ENCODE data around the gene DNAJC13. TPM values are rescaled to one million over a fixed set of nuclear protein-coding genes. Genes with fewer than 3 reads are reported as not detected.

The DNAJC13 gene
- total RNA-seq, 1 experiment from 2014 or later = 28.5 TPM

DNA sequence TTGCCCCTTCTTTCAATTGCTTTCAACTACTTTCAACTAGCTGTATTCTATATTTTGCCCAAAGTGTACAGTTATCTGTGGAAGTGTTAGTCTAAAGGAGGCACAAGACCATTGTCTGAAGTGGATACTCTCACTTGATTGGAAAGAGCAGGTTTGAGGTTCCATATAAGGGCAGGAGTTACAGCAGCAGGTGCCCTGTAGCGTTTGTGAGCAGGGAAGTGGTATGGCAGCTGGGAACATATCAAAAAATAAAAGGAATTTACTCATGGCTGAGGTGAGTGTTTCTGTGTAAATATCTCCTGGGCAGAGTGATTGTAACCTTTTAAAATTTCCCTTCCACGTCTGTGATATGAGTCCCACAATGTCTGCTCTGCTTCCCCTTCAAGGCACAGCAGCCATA lies 38.5 kb upstream of the DNAJC13 start:
- peaks cover 64% of the 10 kb centered on the region for H3K4me1 Mint-ChIP-seq
- CTCF ChIA-PET = no interaction called here
- POLR2A ChIA-PET = no interaction called here
- no peak for ATAC-seq
- peak overlapping the region; percentile 38 for H3K4me3 Mint-ChIP-seq
- no peaks in the 10 kb centered on the region for H3K27me3 Mint-ChIP-seq (ENCODE audit: low read depth)
- peaks cover 18% of the 10 kb centered on the region for H3K9me3 Mint-ChIP-seq
- H3K36me3 Mint-ChIP-seq = peaks cover 27% of the 10 kb centered on the region
- no peak for TF ChIP-seq ATF1 (CRISPR knock-in tag; IDR thresholded peaks at IDR 0.05)
- no peak for TF ChIP-seq ETV6 (CRISPR knock-in tag; IDR thresholded peaks at IDR 0.05)
- no peak for TF ChIP-seq KAT7 (CRISPR knock-in tag; IDR thresholded peaks at IDR 0.05; ENCODE audit: borderline replicate concordance)
- TF ChIP-seq, protein P1, sequence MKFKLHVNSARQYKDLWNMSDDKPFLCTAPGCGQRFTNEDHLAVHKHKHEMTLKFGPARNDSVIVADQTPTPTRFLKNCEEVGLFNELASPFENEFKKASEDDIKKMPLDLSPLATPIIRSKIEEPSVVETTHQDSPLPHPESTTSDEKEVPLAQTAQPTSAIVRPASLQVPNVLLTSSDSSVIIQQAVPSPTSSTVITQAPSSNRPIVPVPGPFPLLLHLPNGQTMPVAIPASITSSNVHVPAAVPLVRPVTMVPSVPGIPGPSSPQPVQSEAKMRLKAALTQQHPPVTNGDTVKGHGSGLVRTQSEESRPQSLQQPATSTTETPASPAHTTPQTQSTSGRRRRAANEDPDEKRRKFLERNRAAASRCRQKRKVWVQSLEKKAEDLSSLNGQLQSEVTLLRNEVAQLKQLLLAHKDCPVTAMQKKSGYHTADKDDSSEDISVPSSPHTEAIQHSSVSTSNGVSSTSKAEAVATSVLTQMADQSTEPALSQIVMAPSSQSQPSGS (CRISPR knock-in tag; IDR thresholded peaks at IDR 0.05; ENCODE audit: borderline replicate concordance, low read depth) = no peak
- TF ChIP-seq, protein P2, sequence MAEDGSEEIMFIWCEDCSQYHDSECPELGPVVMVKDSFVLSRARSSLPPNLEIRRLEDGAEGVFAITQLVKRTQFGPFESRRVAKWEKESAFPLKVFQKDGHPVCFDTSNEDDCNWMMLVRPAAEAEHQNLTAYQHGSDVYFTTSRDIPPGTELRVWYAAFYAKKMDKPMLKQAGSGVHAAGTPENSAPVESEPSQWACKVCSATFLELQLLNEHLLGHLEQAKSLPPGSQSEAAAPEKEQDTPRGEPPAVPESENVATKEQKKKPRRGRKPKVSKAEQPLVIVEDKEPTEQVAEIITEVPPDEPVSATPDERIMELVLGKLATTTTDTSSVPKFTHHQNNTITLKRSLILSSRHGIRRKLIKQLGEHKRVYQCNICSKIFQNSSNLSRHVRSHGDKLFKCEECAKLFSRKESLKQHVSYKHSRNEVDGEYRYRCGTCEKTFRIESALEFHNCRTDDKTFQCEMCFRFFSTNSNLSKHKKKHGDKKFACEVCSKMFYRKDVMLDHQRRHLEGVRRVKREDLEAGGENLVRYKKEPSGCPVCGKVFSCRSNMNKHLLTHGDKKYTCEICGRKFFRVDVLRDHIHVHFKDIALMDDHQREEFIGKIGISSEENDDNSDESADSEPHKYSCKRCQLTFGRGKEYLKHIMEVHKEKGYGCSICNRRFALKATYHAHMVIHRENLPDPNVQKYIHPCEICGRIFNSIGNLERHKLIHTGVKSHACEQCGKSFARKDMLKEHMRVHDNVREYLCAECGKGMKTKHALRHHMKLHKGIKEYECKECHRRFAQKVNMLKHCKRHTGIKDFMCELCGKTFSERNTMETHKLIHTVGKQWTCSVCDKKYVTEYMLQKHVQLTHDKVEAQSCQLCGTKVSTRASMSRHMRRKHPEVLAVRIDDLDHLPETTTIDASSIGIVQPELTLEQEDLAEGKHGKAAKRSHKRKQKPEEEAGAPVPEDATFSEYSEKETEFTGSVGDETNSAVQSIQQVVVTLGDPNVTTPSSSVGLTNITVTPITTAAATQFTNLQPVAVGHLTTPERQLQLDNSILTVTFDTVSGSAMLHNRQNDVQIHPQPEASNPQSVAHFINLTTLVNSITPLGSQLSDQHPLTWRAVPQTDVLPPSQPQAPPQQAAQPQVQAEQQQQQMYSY (CRISPR knock-in tag; IDR thresholded peaks at IDR 0.05) = no peak
- TF ChIP-seq, protein P3, sequence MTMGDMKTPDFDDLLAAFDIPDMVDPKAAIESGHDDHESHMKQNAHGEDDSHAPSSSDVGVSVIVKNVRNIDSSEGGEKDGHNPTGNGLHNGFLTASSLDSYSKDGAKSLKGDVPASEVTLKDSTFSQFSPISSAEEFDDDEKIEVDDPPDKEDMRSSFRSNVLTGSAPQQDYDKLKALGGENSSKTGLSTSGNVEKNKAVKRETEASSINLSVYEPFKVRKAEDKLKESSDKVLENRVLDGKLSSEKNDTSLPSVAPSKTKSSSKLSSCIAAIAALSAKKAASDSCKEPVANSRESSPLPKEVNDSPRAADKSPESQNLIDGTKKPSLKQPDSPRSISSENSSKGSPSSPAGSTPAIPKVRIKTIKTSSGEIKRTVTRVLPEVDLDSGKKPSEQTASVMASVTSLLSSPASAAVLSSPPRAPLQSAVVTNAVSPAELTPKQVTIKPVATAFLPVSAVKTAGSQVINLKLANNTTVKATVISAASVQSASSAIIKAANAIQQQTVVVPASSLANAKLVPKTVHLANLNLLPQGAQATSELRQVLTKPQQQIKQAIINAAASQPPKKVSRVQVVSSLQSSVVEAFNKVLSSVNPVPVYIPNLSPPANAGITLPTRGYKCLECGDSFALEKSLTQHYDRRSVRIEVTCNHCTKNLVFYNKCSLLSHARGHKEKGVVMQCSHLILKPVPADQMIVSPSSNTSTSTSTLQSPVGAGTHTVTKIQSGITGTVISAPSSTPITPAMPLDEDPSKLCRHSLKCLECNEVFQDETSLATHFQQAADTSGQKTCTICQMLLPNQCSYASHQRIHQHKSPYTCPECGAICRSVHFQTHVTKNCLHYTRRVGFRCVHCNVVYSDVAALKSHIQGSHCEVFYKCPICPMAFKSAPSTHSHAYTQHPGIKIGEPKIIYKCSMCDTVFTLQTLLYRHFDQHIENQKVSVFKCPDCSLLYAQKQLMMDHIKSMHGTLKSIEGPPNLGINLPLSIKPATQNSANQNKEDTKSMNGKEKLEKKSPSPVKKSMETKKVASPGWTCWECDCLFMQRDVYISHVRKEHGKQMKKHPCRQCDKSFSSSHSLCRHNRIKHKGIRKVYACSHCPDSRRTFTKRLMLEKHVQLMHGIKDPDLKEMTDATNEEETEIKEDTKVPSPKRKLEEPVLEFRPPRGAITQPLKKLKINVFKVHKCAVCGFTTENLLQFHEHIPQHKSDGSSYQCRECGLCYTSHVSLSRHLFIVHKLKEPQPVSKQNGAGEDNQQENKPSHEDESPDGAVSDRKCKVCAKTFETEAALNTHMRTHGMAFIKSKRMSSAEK (CRISPR knock-in tag; IDR thresholded peaks at IDR 0.05; ENCODE audit: borderline replicate concordance) = no peak
- TF ChIP-seq, protein P4, sequence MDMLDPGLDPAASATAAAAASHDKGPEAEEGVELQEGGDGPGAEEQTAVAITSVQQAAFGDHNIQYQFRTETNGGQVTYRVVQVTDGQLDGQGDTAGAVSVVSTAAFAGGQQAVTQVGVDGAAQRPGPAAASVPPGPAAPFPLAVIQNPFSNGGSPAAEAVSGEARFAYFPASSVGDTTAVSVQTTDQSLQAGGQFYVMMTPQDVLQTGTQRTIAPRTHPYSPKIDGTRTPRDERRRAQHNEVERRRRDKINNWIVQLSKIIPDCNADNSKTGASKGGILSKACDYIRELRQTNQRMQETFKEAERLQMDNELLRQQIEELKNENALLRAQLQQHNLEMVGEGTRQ (CRISPR knock-in tag; IDR thresholded peaks at IDR 0.05) = no peak
- TF ChIP-seq, protein P5, sequence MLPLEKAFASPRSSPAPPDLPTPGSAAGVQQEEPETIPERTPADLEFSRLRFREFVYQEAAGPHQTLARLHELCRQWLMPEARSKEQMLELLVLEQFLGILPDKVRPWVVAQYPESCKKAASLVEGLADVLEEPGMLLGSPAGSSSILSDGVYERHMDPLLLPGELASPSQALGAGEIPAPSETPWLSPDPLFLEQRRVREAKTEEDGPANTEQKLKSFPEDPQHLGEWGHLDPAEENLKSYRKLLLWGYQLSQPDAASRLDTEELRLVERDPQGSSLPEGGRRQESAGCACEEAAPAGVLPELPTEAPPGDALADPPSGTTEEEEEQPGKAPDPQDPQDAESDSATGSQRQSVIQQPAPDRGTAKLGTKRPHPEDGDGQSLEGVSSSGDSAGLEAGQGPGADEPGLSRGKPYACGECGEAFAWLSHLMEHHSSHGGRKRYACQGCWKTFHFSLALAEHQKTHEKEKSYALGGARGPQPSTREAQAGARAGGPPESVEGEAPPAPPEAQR (CRISPR knock-in tag; IDR thresholded peaks at IDR 0.05) = no peak
- TF ChIP-seq ZNF396 (CRISPR knock-in tag; IDR thresholded peaks at IDR 0.05; ENCODE audit: borderline replicate concordance) = no peak
- no peak for TF ChIP-seq ZNF263 (CRISPR knock-in tag; IDR thresholded peaks at IDR 0.05; ENCODE audit: low read depth)
- TF ChIP-seq, protein P6, sequence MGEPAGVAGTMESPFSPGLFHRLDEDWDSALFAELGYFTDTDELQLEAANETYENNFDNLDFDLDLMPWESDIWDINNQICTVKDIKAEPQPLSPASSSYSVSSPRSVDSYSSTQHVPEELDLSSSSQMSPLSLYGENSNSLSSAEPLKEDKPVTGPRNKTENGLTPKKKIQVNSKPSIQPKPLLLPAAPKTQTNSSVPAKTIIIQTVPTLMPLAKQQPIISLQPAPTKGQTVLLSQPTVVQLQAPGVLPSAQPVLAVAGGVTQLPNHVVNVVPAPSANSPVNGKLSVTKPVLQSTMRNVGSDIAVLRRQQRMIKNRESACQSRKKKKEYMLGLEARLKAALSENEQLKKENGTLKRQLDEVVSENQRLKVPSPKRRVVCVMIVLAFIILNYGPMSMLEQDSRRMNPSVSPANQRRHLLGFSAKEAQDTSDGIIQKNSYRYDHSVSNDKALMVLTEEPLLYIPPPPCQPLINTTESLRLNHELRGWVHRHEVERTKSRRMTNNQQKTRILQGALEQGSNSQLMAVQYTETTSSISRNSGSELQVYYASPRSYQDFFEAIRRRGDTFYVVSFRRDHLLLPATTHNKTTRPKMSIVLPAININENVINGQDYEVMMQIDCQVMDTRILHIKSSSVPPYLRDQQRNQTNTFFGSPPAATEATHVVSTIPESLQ (CRISPR knock-in tag; IDR thresholded peaks at IDR 0.05) = no peak
- TF ChIP-seq, protein P7, sequence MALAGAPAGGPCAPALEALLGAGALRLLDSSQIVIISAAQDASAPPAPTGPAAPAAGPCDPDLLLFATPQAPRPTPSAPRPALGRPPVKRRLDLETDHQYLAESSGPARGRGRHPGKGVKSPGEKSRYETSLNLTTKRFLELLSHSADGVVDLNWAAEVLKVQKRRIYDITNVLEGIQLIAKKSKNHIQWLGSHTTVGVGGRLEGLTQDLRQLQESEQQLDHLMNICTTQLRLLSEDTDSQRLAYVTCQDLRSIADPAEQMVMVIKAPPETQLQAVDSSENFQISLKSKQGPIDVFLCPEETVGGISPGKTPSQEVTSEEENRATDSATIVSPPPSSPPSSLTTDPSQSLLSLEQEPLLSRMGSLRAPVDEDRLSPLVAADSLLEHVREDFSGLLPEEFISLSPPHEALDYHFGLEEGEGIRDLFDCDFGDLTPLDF (CRISPR knock-in tag; IDR thresholded peaks at IDR 0.05) = no peak
- no peak for TF ChIP-seq JAZF1 (CRISPR knock-in tag; IDR thresholded peaks at IDR 0.05)
- TF ChIP-seq, protein P8, sequence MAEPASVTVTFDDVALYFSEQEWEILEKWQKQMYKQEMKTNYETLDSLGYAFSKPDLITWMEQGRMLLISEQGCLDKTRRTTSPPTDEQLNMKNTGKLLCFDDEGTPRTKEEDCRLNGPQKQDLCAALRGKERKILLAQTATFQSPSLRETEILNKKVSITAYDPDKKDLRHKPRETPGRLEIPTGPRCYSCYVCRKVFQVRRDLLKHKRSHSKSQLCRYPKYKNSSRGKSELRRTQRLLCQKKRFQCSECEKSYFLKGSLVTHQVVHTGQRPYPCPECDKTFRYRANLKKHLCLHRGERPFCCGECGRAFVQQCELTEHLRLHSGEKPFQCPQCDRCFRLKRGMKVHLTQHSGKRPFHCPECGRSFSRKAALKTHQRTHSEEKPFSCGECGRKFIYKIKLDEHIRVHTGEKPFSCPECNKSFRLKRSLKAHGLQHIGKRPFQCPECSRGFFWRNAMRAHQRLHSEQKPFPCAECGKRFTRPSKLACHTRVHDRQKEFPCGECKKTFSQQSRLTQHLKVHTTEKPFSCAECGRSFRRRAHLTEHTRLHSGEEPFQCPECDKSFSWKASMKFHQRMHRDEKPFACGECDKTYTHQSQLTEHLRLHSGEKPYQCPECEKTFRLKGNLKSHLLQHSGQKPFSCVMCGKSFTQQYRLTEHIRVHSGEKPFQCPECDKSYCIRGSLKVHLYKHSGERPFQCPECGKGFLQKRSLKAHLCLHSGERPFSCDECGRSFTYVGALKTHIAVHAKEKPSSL (CRISPR knock-in tag; conservative IDR thresholded peaks at IDR 0.05) = no peak
- peak overlapping the region; percentile 69; the same call in 1 of the 2 replicates for H3K27ac Mint-ChIP-seq
- DNase-seq (ENCODE audit: low spot score) = no peak
